Naive thymus-derived CD8-positive, alpha-beta T cell (primary cell): Measurements from ENCODE around the gene TBKBP1. TPM values are rescaled to one million over a fixed set of nuclear protein-coding genes. Genes with fewer than 3 reads are reported as not detected.

Source experiments
- ATAC-seq, 2 donors: fragments of 150-1000 bp; cut with Tn5 transposase in 1 of 2; sonication (Bioruptor Pico), chemical (Tn5 transposase) in 1 of 2; 1 replicate in 1 of 2; 2 replicates in 1 of 2; pipeline ENCODE4 v1.10.0; 2021; ENCODE audit warnings: mild to moderate bottlenecking in 2 of 2, moderate library complexity in 2 of 2
- POLR2A ChIA-PET: fragments of 350-600 bp; sonication (Branson Sonifier 250); formaldehyde crosslinking; loops from one replicate; lab custom pipeline; 2021; ENCODE audit warnings: antibody characterized with exemption; lab: Charles Lee
- DNase-seq, 10 donors: peaks; one replicate each; pipeline versions ENCODE4 v3.0.0 to v3.0.0-alpha.2; 2020 to 2022
- H3K27ac Mint-ChIP-seq, 10 donors: one replicate each; pipeline ENCODE4 v1.8.0; 2020 to 2022; ENCODE audit warnings: mild to moderate bottlenecking in 10 of 10, mixed read lengths in 10 of 10, moderate library complexity in 4 of 10, inconsistent platforms in 1 of 10
- H3K27me3 Mint-ChIP-seq, 5 donors: one replicate each; pipeline ENCODE4 v1.8.0; 2021 to 2022; ENCODE audit warnings: mixed read lengths in 5 of 5
- H3K36me3 Mint-ChIP-seq, 3 donors: one replicate each; pipeline ENCODE4 v1.8.0; 2020 to 2022; ENCODE audit warnings: mixed read lengths in 3 of 3, mild to moderate bottlenecking in 2 of 3, inconsistent platforms in 1 of 3
- H3K4me1 Mint-ChIP-seq, 4 donors: one replicate each; pipeline ENCODE4 v1.8.0; 2021 to 2022; ENCODE audit warnings: mixed read lengths in 4 of 4
- H3K4me3 Mint-ChIP-seq, 10 donors: one replicate each; pipeline ENCODE4 v1.8.0; 2020 to 2022; ENCODE audit warnings: mild to moderate bottlenecking in 10 of 10, mixed read lengths in 10 of 10, moderate library complexity in 6 of 10, inconsistent platforms in 1 of 10
- H3K9me3 Mint-ChIP-seq, 9 donors: one replicate each; pipeline ENCODE4 v1.8.0; 2020 to 2022; ENCODE audit warnings: mixed read lengths in 9 of 9, mild to moderate bottlenecking in 3 of 9, inconsistent platforms in 1 of 9, moderate library complexity in 1 of 9
- polyA plus RNA-seq, 3 donors: library from polyadenylated mRNA; unstranded; fragments of 300-500 nt; fragmentation: Illumina TruSeq; gene quantifications; one replicate each; pipeline ENCODE4 v1.2.3, GENCODE V29; 2021
- total RNA-seq, 8 experiments: library from RNA in 2 of 8; stranded (reverse) in 2 of 8; gene quantifications; one replicate each; pipeline ENCODE4 v1.2.3 and lab custom pipeline; 2021 to 2026

TBKBP1 gene
- total and polyA plus RNA-seq, 5 experiments from 2014 or later: 0.07 to 3.1 (median 1.0) TPM; not detected in 1

- H3K4me3 Mint-ChIP-seq: peak overlapping the region in 1 of 10 donors; percentile 57
- no peaks in the 10 kb centered on the region for H3K36me3 Mint-ChIP-seq
- no peaks in the 10 kb centered on the region for H3K9me3 Mint-ChIP-seq
- H3K27ac Mint-ChIP-seq: peak overlapping the region in 2 of 10 donors; percentile 50 to 90
- ATAC-seq (no peak), DNase-seq (no peak)
- H3K27me3 Mint-ChIP-seq: peaks cover 5 to 55% (median 15%) of the 10 kb centered on the region in 5 donors
- H3K4me1 Mint-ChIP-seq: peaks cover 27 to 74% (median 44%) of the 10 kb centered on the region in 4 donors
- POLR2A ChIA-PET: no interaction called here
Measured at GRCh38 chr17:47729476-47729875, 35.5 kb downstream of the TBKBP1 start.

DNA sequence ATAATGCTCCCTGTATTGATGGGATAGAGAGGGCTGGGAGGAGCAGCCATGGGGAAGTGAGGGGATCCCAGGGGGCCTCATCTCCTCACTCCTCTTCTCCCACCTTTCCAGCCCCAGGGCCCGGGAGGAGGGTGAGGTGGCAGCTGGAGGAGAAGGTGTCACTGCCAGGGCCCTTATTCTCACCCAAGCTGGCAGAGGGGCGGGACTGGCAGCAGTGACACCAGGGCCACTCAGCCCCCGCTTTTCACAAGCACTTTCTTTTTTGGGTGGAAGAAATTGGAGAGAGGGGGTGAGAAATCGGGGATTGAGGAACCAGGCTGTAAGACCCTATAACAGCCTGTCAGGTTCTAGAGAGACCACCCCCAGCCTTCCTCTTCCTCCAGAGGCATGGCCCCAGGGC lies 36.7 kb downstream of the TBKBP1 start:
- DNase-seq (peak in 1 of 10 donors; percentile 52), ATAC-seq (no peak)
- H3K9me3 Mint-ChIP-seq: no peaks in the 10 kb centered on the region
- H3K27me3 Mint-ChIP-seq: peaks cover 4 to 45% (median 9%) of the 10 kb centered on the region in 5 donors
- H3K4me1 Mint-ChIP-seq: peaks cover 27 to 70% (median 43%) of the 10 kb centered on the region in 4 donors
- H3K4me3 Mint-ChIP-seq: peak overlapping the region in 1 of 10 donors; percentile 55
- peak overlapping the region in 2 of 10 donors; percentile 69 to 86 for H3K27ac Mint-ChIP-seq
- POLR2A ChIA-PET: no interaction called here
- no peaks in the 10 kb centered on the region for H3K36me3 Mint-ChIP-seq

DNA sequence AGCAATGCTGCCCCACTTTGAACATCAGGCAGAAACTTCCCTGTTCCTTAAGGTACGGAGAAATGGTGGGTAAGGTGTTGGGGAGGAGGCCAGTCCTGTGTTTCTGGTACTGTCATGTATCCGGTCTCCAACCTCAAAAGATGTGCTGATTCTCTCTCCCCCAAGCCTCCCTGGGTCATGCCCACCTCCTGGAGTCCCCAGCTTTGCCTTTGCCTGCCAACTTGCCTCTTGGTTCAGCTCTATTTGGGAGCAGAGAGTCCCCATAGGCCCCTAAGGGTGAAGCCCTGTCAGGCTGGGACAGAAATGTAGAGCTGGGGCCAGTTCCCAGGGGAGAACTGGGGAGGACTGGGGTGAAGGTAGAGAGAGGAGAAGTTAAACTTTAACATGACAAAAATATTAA lies 37.4 kb downstream of the TBKBP1 start:
- Mint-ChIP-seq H3K9me3 (no peaks in the 10 kb centered on the region), H3K27ac (peak overlapping the region in 4 of 10 donors; percentile 15 to 86 (median 75)), H3K4me3 (peak overlapping the region in 1 of 10 donors; percentile 55), H3K36me3 (no peaks in the 10 kb centered on the region), H3K4me1 (peaks cover 24 to 69% (median 39%) of the 10 kb centered on the region in 4 donors), H3K27me3 (peaks cover 4 to 38% (median 7%) of the 10 kb centered on the region in 5 donors)
- POLR2A ChIA-PET: no interaction called here
- DNase-seq (peak in 1 of 10 donors; percentile 28), ATAC-seq (no peak)

- H3K4me3 Mint-ChIP-seq: peak overlapping the region; percentile 69 to 90 (median 82)
- POLR2A ChIA-PET: interaction anchor here (0.7 to 1.3 kb wide), 7 partner anchors 27 to 163 kb away, joined by 3 to 5 read pairs (median 4); partner anchors contain the start of genes SP2 and TBKBP1
- H3K36me3 Mint-ChIP-seq: no peaks in the 10 kb centered on the region
- H3K27ac Mint-ChIP-seq: peak overlapping the region in 8 of 10 donors; percentile 17 to 90 (median 77)
- no peaks in the 10 kb centered on the region for H3K9me3 Mint-ChIP-seq
- ATAC-seq (no peak), DNase-seq (no peak)
- H3K4me1 Mint-ChIP-seq: peaks cover 20 to 68% (median 31%) of the 10 kb centered on the region in 4 donors
- peaks cover 4 to 26% (median 5%) of the 10 kb centered on the region in 5 donors for H3K27me3 Mint-ChIP-seq
Measured at GRCh38 chr17:47732399-47733046, 38.6 kb downstream of the TBKBP1 start.

DNA sequence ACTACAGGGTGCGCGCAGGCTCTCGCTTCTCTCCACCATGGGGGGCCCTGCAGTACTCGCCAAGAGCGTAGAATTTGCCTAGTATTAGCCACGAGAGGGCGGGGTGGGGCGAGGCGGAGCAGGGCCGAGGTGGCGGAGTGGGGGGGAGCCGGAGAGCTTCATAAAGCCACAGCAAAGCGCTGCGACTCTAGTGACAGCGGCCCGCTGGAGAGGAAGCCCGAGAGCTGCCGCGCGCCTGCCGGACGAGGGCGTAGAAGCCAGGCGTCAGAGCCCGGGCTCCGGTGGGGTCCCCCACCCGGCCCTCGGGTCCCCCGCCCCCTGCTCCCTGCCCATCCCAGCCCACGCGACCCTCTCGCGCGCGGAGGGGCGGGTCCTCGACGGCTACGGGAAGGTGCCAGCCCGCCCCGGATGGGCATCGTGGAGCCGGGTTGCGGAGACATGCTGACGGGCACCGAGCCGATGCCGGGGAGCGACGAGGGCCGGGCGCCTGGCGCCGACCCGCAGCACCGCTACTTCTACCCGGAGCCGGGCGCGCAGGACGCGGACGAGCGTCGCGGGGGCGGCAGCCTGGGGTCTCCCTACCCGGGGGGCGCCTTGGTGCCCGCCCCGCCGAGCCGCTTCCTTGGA lies 39.2 kb downstream of the TBKBP1 start, which contains the start of gene TBX21:
TSS of gene TBX21 (plus strand) at position 190 of the 627 bp plus-strand sequence. CDS start at position 409, 219 bp downstream.
- DNase-seq (peak; percentile 69 to 92 (median 80)), ATAC-seq (peak; percentile 93)
- Mint-ChIP-seq H3K9me3 (no peaks in the 10 kb centered on the region), H3K4me3 (peak within 1 kb of the TSS; percentile 78 to 98 (median 90)), H3K4me1 (peaks cover 20 to 66% (median 30%) of the 10 kb centered on the region in 4 donors), H3K27me3 (peaks cover 4 to 20% (median 5%) of the 10 kb centered on the region in 5 donors), H3K36me3 (no peaks in the 10 kb centered on the region), H3K27ac (peak within 1 kb of the TSS in 9 of 10 donors; percentile 24 to 95 (median 85))
- POLR2A ChIA-PET: interaction anchor here (0.5 to 1.3 kb wide), 7 partner anchors 28 to 162 kb away, joined by 3 to 5 read pairs (median 3); partner anchors contain the start of genes SP2 and TBKBP1

- POLR2A ChIA-PET: interaction anchor here (0.5 to 1.3 kb wide), 2 partner anchors 92 to 162 kb away, joined by 3 to 5 read pairs; partner anchors contain the start of gene SP2
- DNase-seq (peak in 2 of 10 donors; percentile 12 to 47), ATAC-seq (peak; percentile 7 to 26)
- Mint-ChIP-seq H3K36me3 (no peaks in the 10 kb centered on the region), H3K9me3 (no peaks in the 10 kb centered on the region), H3K4me1 (peaks cover 17 to 62% (median 30%) of the 10 kb centered on the region in 4 donors), H3K27ac (peak overlapping the region in 8 of 10 donors; percentile 12 to 95 (median 82)), H3K27me3 (peaks cover 2 to 13% (median 5%) of the 10 kb centered on the region in 5 donors), H3K4me3 (peak overlapping the region; percentile 78 to 98 (median 90))
Measured at GRCh38 chr17:47733674-47734410, 39.9 kb downstream of the TBKBP1 start.

DNA sequence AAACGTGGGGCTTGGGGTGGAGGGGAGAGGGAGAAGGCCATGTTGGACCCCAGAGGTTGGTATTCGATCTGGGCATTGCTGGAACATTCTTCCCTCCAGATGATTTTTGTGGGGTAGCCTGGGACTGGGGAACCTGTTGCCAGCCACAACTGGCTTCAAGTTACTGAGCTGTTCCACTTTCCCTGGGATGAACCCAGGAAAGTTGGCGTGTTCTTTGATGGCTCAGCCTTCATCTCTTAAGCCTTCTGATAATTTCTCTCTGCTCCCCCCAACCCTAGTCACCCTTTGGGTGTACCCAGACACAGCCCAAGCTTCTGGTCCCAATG lies 41.1 kb downstream of the TBKBP1 start:
- no peaks in the 10 kb centered on the region for H3K9me3 Mint-ChIP-seq
- H3K4me3 Mint-ChIP-seq: peak overlapping the region; percentile 45 to 98 (median 78)
- POLR2A ChIA-PET: interaction anchor here (0.6 to 1.4 kb wide), 3 partner anchors 36 to 84 kb away, joined by 3 to 6 read pairs (median 3); no protein-coding TSS in a partner anchor
- ATAC-seq (no peak), DNase-seq (no peak)
- H3K4me1 Mint-ChIP-seq: peaks cover 17 to 58% (median 30%) of the 10 kb centered on the region in 4 donors
- peaks cover 2 to 11% (median 7%) of the 10 kb centered on the region in 5 donors for H3K27me3 Mint-ChIP-seq
- peak overlapping the region in 5 of 10 donors; percentile 48 to 93 (median 79) for H3K27ac Mint-ChIP-seq
- H3K36me3 Mint-ChIP-seq: no peaks in the 10 kb centered on the region

DNA sequence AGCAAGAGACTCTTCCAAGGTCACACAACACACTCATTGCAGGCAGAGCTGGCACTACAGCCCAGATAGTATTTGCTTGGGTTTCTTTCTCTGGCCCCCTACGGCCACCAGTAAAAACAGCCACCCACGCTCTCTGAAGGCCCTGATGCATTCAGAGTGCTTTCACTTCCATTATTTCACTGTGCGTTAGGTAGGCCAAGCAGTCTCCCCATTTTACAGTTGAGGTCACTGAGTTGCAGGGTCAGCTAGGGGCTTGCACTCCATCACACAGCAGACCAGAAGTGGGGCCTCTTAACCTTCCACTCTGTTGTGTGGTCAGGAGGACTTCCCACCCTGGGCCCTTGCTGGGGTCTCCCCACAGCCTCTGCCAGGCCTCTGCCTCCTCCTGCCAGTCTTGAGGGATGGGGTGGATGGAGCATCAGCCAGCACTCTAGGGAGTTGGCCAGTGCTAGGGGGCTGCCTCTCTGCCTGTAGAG lies 41.6 kb downstream of the TBKBP1 start:
- no peak for ATAC-seq
- peak overlapping the region in 5 of 10 donors; percentile 46 to 93 (median 75) for H3K27ac Mint-ChIP-seq
- H3K4me1 Mint-ChIP-seq: peaks cover 17 to 56% (median 30%) of the 10 kb centered on the region in 4 donors
- peak overlapping the region in 9 of 10 donors; percentile 19 to 98 (median 78) for H3K4me3 Mint-ChIP-seq
- H3K9me3 Mint-ChIP-seq: no peaks in the 10 kb centered on the region
- no peaks in the 10 kb centered on the region for H3K36me3 Mint-ChIP-seq
- POLR2A ChIA-PET: interaction anchor here (0.7 to 1.4 kb wide), 2 partner anchors 36 to 85 kb away, joined by 3 to 6 read pairs; no protein-coding TSS in a partner anchor
- DNase-seq: no peak
- peaks cover 2 to 11% (median 7%) of the 10 kb centered on the region in 5 donors for H3K27me3 Mint-ChIP-seq

DNA sequence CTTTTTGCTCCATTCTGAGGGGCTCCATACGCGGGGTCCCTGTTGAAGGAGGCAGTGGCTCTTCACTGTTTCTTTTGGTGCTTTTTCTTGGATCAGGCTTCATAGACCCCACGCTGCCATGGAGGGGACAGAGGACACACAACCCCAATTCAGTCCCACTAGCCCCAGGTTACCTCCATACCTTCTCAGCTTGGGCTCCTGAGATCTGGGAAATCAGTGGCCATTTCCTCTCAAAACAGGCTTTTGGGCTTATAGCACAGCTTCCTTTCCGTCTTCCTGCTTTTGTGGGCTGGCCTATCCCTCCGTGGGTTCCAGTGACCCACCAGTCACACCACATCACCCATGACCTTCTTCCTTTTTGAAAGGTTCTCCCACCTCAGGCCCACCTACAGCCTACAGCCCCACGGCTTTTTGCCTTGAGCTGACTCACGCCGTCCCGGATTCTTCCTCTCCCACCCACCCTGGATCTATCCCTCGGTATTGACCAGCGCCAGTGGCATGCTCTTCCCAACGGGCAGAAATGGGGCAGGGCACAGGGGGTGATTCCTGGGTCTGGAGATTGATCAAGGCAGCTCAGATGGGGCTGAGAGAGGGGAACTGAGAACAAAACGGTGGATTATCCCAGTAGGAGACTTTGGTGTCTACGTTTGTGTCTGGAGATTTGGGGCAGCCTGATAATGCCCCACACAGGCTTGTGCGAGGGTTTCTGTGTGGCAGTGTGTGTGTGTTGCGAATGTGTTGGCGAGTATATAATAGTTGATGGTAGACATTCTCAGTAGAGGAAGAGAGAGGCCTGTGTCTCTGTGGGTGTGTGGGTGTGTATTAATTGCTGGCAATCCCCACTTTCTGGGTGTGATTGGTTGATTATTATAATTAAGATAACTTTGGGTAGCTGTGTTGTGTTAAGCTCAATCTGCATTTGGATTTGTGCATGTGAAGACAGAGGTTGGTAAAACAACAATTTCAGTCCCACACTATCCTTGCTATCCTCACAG lies 42.8 kb downstream of the TBKBP1 start:
- Mint-ChIP-seq H3K4me3 (peak overlapping the region in 7 of 10 donors; percentile 9 to 98 (median 40)), H3K4me1 (peaks cover 17 to 57% (median 28%) of the 10 kb centered on the region in 4 donors), H3K27ac (peak overlapping the region in 3 of 10 donors; percentile 20 to 93 (median 83)), H3K27me3 (peaks cover 2 to 11% (median 7%) of the 10 kb centered on the region in 5 donors), H3K36me3 (no peaks in the 10 kb centered on the region), H3K9me3 (no peaks in the 10 kb centered on the region)
- ATAC-seq (no peak), DNase-seq (no peak)
- POLR2A ChIA-PET: interaction anchor here (0.9 kb wide), 1 partner anchor 19 kb away, joined by 4 read pairs; no protein-coding TSS in a partner anchor

DNA sequence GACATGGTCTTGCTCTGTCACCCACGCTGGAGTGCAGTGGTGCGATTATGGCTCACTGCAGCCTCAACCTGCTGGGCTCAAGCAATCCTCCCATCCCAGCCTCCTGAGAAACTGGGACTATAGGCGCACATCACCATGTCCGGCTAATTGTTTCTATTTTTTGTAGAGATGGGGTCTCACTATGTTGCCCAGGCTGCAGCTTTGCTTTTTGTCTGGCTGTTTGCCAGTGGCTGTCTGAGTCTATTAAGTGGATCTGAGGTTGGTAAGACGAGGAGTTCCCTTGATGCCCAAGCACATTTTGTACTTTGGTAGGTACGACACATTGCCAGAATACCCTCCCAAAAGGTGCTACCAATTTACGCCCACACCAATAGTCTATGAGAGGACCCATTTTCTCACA lies 44.2 kb downstream of the TBKBP1 start:
- Mint-ChIP-seq H3K27me3 (peaks cover 2 to 11% (median 7%) of the 10 kb centered on the region in 5 donors), H3K27ac (peak overlapping the region in 2 of 10 donors; percentile 35 to 83), H3K9me3 (no peaks in the 10 kb centered on the region), H3K36me3 (no peaks in the 10 kb centered on the region), H3K4me3 (peak overlapping the region in 2 of 10 donors; percentile 68 to 73), H3K4me1 (peaks cover 9 to 52% (median 24%) of the 10 kb centered on the region in 4 donors)
- POLR2A ChIA-PET: no interaction called here
- DNase-seq (no peak), ATAC-seq (no peak)

GRCh38 chr17:47739150-47739549 lies 45.2 kb downstream of the TBKBP1 start:
- DNase-seq: no peak
- ATAC-seq: no peak
- peak overlapping the region in 5 of 10 donors; percentile 22 to 76 (median 52) for H3K27ac Mint-ChIP-seq
- H3K9me3 Mint-ChIP-seq: no peaks in the 10 kb centered on the region
- H3K36me3 Mint-ChIP-seq: no peaks in the 10 kb centered on the region
- POLR2A ChIA-PET: no interaction called here
- H3K4me3 Mint-ChIP-seq: peak overlapping the region in 2 of 10 donors; percentile 68 to 73
- H3K27me3 Mint-ChIP-seq: peaks cover 0 to 7% (median 5%) of the 10 kb centered on the region in 5 donors
- peaks cover 4 to 50% (median 20%) of the 10 kb centered on the region in 4 donors for H3K4me1 Mint-ChIP-seq
